MCF 10A (cell line): ENCODE results near the gene BNIP3. TPM values are rescaled to one million over a fixed set of nuclear protein-coding genes. Genes with fewer than 3 reads are reported as not detected.
"Not testable (repeated sequence)": the region's sequence is repeated elsewhere in the genome, so short reads cannot be mapped to it uniquely, and the experiment has no call there.

Source experiments
- BruUV-seq: library from RNA; stranded (reverse); fragments of 400-500 nt; replicated peaks from 2 replicates; lab custom pipeline; 2021; lab: Mats Ljungman, UMichigan
- CTCF ChIA-PET: fragments of 300-600 bp; sonication (Branson Sonifier 250); formaldehyde crosslinking; extraction: SDS; loops from one replicate; lab custom pipeline; 2021; ENCODE audit warnings: antibody characterized with exemption, inconsistent platforms; lab: Yijun Ruan, JAX
- POLR2A ChIA-PET: fragments of 300-600, 350-650 bp; sonication (Branson Sonifier 250); formaldehyde crosslinking; extraction: SDS; loops from one replicate; lab custom pipeline; 2020; ENCODE audit warnings: antibody characterized with exemption, inconsistent platforms; lab: Yijun Ruan, JAX
- DNase-seq: peaks from one replicate; pipeline ENCODE4 v3.0.0-alpha.2; 2018; ENCODE audit not compliant: unreplicated experiment
- H3K27ac Mint-ChIP-seq: one replicate; pipeline ENCODE4 v1.8.0; 2022; ENCODE audit warnings: mild to moderate bottlenecking, low read depth, mixed read lengths; ENCODE audit not compliant: unreplicated experiment
- H3K27me3 Mint-ChIP-seq: one replicate; pipeline ENCODE4 v1.8.0; 2022; ENCODE audit warnings: mixed read lengths; ENCODE audit not compliant: insufficient read depth, unreplicated experiment
- H3K36me3 Mint-ChIP-seq: one replicate; pipeline ENCODE4 v1.8.0; 2022; ENCODE audit warnings: mild to moderate bottlenecking, moderate library complexity, mixed read lengths; ENCODE audit not compliant: insufficient read depth, unreplicated experiment
- H3K4me1 Mint-ChIP-seq: one replicate; pipeline ENCODE4 v1.8.0; 2022; ENCODE audit warnings: mixed read lengths; ENCODE audit not compliant: insufficient read depth, unreplicated experiment
- H3K4me3 Mint-ChIP-seq: one replicate; pipeline ENCODE4 v1.8.0; 2022; ENCODE audit warnings: mild to moderate bottlenecking, moderate library complexity, mixed read lengths; ENCODE audit not compliant: unreplicated experiment
- H3K9me3 Mint-ChIP-seq: one replicate; pipeline ENCODE4 v1.8.0; 2022; ENCODE audit warnings: mixed read lengths; ENCODE audit not compliant: unreplicated experiment
- CTCF ChIP-seq: fragments of 200-600 bp; IDR thresholded peaks from one replicate; pipeline ENCODE4 v1.8.0; 2022; ENCODE audit warnings: antibody characterized with exemption, mild to moderate bottlenecking; ENCODE audit not compliant: unreplicated experiment
- intact Hi-C: fragments of 100-400 bp; cut with micrococcal nuclease; formaldehyde crosslinking; loops from 2 replicates; pipeline ENCODE4 v1.14.1; 2022
- total RNA-seq: library from RNA; stranded (reverse); gene quantifications from 2 replicates; pipeline ENCODE4 v1.2.3, GENCODE V29; 2022

BNIP3 gene
- total RNA-seq, 1 experiment from 2014 or later: 47.0 TPM

- Mint-ChIP-seq H3K27me3 (no peaks in the 10 kb centered on the region), H3K4me3 (no peak overlapping the region), H3K4me1 (peaks cover 4% of the 10 kb centered on the region), H3K27ac (no peak overlapping the region), H3K36me3 (no peaks in the 10 kb centered on the region), H3K9me3 (no peaks in the 10 kb centered on the region)
- ChIA-PET CTCF (no interaction called here), POLR2A (no interaction called here)
- BruUV-seq: no TSS peak
- intact Hi-C loops: no loop called here
- TF ChIP-seq CTCF: no peak
- DNase-seq: no peak
Measured at GRCh38 chr10:131991726-131992125, 10.0 kb upstream of the BNIP3 start.

DNA sequence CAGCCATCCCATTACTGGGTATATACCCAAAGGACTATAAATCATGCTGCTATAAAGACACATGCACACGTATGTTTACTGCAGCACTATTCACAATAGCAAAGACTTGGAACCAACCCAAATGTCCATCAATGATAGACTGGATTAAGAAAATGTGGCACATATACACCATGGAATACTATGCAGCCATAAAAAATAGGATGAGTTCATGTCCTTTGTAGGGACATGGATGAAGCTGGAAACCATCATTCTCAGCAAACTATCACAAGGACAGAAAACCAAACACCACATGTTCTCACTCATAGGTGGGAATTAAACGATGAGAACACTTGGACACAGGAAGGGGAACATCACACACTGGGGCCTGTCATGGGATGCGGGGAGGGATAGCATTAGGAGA lies 6.1 kb upstream of the BNIP3 start:
- H3K4me1 Mint-ChIP-seq, CTCF ChIA-PET, H3K9me3 Mint-ChIP-seq, intact Hi-C loops, DNase-seq, POLR2A ChIA-PET, BruUV-seq, H3K27me3 Mint-ChIP-seq, H3K36me3 Mint-ChIP-seq, H3K4me3 Mint-ChIP-seq, H3K27ac Mint-ChIP-seq: not testable (repeated sequence)

DNA sequence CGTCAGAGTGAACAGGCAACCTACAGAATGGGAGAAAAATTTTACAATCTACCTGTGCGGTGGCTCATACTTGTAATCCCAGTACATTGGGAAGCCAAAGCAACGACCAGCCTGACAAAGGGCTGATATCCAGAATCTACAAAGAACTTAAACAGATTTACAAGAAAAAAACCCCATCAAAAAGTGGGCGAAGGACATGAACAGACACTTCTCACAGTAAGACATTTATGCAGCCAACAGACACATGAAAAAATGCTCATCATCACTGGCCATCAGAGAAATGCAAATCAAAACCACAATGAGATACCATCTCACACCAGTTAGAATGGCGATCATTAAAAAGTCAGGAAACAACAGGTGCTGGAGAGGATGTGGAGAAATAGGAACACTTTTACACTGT lies 5.6 kb upstream of the BNIP3 start:
- H3K27me3 Mint-ChIP-seq, intact Hi-C loops, H3K4me1 Mint-ChIP-seq, POLR2A ChIA-PET, CTCF ChIA-PET, H3K4me3 Mint-ChIP-seq, H3K36me3 Mint-ChIP-seq, DNase-seq, H3K9me3 Mint-ChIP-seq, BruUV-seq, H3K27ac Mint-ChIP-seq: not testable (repeated sequence)

- H3K36me3 Mint-ChIP-seq, POLR2A ChIA-PET, H3K9me3 Mint-ChIP-seq, CTCF ChIA-PET, H3K4me1 Mint-ChIP-seq, intact Hi-C loops, DNase-seq, H3K27me3 Mint-ChIP-seq, H3K4me3 Mint-ChIP-seq, BruUV-seq, H3K27ac Mint-ChIP-seq: not testable (repeated sequence)
Measured at GRCh38 chr10:131986851-131987250, 5.1 kb upstream of the BNIP3 start.

DNA sequence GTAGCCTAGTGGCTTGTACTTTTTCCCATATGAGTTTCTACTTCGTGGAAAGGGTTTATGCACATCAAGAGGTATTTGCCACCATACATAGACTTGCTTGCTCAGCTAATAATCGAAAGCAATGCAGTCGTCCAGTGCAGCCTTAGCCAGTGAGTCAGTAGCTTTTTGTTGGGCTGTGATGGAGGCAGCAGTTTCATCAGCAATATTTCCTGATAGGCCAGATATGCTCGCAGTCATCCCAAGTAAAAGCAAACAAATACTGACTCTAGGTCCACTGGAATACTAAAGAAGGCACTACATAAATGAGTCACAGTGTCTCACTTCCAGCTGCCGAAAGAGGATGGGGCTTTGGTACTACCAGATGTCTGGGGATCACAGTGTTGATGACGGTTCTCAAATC lies 2.1 kb upstream of the BNIP3 start:
- DNase-seq: peak; percentile 63

More for the DNA sequence above, 2.1 kb upstream of the BNIP3 start:
- H3K27ac Mint-ChIP-seq: no peak overlapping the region
- intact Hi-C loops: loop anchor here (5.0 kb wide), 2 partner anchors 81 to 96 kb away; partner anchors contain the start of gene PPP2R2D
- CTCF ChIA-PET: interaction anchor here (0.5 to 2.8 kb wide), 3 partner anchors 21 to 98 kb away, joined by 3 to 8 read pairs (median 6); no protein-coding TSS in a partner anchor
- TSS peak; percentile 41 for BruUV-seq
- peaks cover 9% of the 10 kb centered on the region for H3K36me3 Mint-ChIP-seq
- peak overlapping the region; percentile 44 for H3K4me3 Mint-ChIP-seq
- H3K9me3 Mint-ChIP-seq: no peaks in the 10 kb centered on the region
- peaks cover 18% of the 10 kb centered on the region for H3K4me1 Mint-ChIP-seq
- no peaks in the 10 kb centered on the region for H3K27me3 Mint-ChIP-seq
- POLR2A ChIA-PET: interaction anchor here (1.3 to 2.8 kb wide), 3 partner anchors 13 to 39 kb away, joined by 3 to 9 read pairs (median 8); no protein-coding TSS in a partner anchor
- no peak for TF ChIP-seq CTCF
